ENCODE measurements around the gene VASP.

DNA sequence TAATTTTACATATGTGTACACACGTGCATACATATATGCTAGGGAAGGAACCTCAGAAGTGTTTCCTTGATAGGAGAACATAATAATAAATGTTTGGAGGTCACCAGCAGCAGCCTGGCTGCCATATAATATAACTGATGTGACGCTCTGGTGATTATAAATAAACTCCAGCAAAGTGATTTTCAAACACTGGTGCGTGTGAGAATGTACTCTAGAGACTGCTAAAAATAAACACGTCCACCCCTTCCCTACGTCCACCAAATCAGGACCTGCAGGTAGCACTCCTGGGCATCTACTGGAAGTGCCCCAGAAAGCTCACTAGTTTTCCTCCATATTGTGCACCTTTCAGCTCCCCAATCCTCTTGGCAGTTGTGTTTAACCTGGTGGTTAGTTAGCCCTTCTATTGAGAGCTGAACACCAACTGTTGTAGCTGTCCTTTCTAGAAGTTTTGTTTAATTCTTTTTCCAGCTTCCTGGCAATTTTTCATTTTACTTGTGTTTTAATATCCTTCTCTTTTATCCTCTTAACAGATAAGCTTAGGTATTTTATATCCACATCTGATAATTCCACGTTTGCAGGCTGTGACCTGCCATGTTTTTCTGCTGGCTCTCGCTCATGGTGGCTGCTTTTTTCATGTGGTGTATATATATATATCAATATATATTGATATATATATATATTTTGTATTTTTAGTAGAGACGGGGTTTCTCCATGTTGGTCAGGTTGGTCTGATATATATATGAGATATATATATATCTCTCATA lies 64.4 kb downstream of the VASP start:
- no peak for TF ChIP-seq CEBPB (IDR thresholded peaks at IDR 0.05)
- TF ChIP-seq RAD21 (conservative IDR thresholded peaks at IDR 0.05 in 1 of 2, IDR thresholded peaks at IDR 0.05 in 1 of 2): no peak
- TF ChIP-seq, protein P1, sequence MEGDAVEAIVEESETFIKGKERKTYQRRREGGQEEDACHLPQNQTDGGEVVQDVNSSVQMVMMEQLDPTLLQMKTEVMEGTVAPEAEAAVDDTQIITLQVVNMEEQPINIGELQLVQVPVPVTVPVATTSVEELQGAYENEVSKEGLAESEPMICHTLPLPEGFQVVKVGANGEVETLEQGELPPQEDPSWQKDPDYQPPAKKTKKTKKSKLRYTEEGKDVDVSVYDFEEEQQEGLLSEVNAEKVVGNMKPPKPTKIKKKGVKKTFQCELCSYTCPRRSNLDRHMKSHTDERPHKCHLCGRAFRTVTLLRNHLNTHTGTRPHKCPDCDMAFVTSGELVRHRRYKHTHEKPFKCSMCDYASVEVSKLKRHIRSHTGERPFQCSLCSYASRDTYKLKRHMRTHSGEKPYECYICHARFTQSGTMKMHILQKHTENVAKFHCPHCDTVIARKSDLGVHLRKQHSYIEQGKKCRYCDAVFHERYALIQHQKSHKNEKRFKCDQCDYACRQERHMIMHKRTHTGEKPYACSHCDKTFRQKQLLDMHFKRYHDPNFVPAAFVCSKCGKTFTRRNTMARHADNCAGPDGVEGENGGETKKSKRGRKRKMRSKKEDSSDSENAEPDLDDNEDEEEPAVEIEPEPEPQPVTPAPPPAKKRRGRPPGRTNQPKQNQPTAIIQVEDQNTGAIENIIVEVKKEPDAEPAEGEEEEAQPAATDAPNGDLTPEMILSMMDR (IDR thresholded peaks at IDR 0.05): no peak
- TF ChIP-seq POLR2A (IDR thresholded peaks at IDR 0.05; ENCODE audit: low read length): no peak
- TF ChIP-seq BHLHE40 (IDR thresholded peaks at IDR 0.05; ENCODE audit: low read depth, low read length): no peak
- no peak for TF ChIP-seq NFE2L2 (conservative IDR thresholded peaks at IDR 0.05; ENCODE audit: low read length)
- TF ChIP-seq USF2 (IDR thresholded peaks at IDR 0.05): no peak
- no peak for TF ChIP-seq KDM1A (IDR thresholded peaks at IDR 0.05; ENCODE audit: low read depth)
- no peak for TF ChIP-seq EP300 (IDR thresholded peaks at IDR 0.05)

Data from A549 (cell line).